ENCODE results near the gene DET1.

GRCh38 chr15:88538972-88539371 is 7.5 kb downstream of the DET1 start:
- no peak for TF ChIP-seq CTCF (IDR thresholded peaks at IDR 0.05)
- no peak for TF ChIP-seq POLR2A (IDR thresholded peaks at IDR 0.05)
- no peak for TF ChIP-seq EP300 (IDR thresholded peaks at IDR 0.05)

All from ovary (tissue), 3 donors.